ENCODE measurements around the gene ADRA2B.

GRCh38 chr2:96130483-96130882 lies 14.1 kb upstream of the ADRA2B start:
- TF ChIP-seq CTCF (IDR thresholded peaks at IDR 0.05) (no peak), SIN3A (IDR thresholded peaks at IDR 0.05; ENCODE audit: borderline replicate concordance, insufficient read depth, low read depth, low read length) (no peak), POLR2AphosphoS5 (IDR thresholded peaks at IDR 0.05; ENCODE audit: low read depth, low read length) (no peak)
